Measurements from ENCODE around the gene THEMIS.

Gene THEMIS

DNA sequence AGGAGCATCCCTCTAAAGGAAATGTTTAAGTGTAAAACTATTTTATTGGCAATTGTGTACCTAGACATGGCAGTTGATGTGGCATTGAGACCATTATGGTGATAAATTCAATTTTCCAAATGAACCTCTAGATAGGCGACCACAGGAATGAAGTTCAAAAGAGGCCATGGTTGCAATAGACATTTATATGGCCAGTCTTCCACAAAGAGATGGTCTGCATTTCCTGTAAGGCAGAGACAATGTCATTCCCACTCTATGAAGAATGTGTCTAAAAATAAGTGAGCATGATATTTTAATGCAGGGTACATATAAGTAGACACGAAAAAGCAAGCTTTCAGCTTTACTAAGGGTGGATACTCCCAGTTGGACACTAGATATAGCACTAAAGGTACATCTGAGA is 40.9 kb downstream of the THEMIS start:
- DNase-seq (ENCODE audit: low spot score) = no peak

DNA sequence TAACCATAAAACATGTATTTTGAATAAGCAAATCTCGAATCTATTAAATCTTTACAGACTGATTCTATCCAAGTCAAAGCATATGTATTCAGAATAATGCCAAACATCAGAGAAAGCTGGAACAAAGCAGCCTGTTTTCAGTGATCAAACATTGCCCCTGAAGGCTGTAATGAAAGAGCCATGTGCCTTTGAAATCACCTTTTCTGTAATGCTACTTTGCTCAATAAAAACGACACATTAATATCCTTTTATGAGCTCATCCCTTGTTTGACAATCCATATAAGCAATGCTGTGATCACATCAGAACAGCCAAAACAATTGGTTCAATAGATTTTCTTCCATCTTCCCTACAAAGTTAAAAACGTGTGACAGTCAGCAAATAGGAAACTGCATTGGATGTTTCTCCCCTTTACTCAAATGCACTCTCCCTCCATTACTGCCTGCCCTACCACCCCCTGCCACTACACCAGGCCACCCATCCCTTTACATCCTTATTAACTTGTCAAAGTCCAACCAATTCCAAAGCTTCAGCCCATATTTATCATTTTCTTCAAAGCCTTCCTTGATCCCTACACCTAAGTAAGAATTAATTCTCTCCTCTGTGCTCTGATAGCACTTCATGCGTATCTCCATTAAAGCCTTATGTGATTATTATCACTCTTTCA is 42.0 kb downstream of the THEMIS start:
- DNase-seq (ENCODE audit: low spot score) = no peak

DNA sequence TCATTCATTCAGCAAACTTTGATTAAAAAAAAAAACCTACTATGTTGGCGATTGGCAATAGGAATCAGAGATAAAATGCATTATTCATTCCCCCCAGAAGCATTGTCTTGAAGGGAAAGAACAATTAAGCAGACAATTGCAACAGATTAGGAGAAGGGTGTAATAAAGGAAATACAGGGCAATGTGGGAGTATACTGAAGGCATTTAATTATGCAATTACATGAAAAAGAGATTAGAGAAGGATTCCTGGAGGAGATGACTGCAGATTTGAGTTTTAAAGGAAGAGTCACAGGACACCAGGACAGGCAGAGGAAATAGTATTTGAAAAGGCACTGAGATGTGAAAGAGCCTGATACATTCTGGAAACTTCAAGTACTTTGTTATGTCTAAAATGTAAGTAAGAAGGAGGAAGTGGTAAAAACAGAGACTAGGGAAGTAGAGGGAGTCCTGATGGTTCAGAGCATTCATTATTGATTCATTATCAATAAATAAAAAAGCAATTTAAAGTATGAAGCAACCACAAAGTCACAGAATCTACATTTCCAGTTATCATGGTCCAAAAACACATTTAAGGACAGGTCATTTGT is 43.7 kb downstream of the THEMIS start:
- DNase-seq (ENCODE audit: low spot score) = no peak

DNA sequence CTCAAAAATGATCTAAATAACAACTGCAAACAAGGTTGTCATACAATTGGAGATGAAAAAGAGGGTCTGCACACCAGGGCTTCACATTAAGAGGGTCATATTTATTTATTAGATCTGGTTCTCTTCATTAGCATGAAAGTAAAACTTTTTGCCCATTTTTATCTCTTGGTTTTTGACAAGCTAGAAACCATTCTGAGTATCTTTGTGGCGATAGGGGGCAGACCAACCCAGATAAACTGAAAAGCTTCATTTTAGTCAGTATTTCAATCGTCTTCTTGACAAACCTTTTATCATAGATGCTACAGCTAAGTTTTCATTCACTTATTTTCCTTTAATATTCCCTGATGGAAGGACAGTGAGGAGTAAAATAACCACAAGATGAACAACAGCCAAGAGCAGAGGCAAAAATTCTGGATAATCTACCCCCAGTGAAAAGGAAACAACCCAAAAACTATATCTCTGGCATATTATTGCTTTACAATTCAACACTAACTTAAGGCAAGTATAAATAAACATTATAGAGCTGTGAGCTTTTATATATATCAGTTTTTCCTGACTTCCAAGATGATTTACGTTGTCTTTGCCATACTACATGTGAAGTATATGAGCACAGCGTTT is 45.2 kb downstream of the THEMIS start:
- peak; percentile 16 for DNase-seq (ENCODE audit: low spot score)

DNA sequence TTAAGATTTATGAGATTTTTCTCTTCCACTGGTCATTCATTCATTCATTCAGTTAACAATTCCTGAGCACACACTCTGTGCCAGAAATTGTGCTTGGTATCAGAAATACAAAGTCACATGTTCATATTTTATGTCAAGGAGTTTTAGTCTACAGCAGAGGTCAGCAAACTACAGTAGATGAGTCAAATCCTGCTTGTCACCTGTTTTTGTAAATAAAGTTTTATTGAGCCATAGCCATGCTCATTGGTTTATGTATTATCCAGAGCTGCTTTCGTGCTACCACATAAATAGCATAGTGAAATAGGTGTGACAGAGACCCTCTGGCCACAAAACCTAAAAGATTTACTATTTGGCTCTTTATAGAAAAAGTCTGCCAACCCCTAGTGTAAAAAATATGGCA is 46.8 kb downstream of the THEMIS start:
- DNase-seq (ENCODE audit: low spot score) = no peak

DNA sequence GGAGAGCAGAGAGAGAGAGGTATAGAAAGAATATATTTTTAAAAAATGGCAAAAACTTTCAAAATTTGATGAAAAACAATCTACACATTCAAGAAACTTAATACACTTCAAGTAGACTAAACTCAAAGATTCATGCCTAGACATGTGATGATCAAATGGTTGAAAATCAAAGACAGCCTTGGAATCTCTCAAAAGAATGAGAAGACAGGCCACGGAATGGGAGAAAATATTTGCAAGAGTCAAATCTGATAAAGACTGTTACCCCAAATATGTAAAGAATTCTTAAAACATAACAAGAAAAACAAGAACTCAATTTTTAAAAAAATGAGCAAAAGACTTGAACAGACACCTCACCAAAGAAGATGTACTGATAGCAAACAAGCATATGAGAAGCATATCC is 49.7 kb downstream of the THEMIS start:
- DNase-seq (ENCODE audit: low spot score) = no peak

DNA sequence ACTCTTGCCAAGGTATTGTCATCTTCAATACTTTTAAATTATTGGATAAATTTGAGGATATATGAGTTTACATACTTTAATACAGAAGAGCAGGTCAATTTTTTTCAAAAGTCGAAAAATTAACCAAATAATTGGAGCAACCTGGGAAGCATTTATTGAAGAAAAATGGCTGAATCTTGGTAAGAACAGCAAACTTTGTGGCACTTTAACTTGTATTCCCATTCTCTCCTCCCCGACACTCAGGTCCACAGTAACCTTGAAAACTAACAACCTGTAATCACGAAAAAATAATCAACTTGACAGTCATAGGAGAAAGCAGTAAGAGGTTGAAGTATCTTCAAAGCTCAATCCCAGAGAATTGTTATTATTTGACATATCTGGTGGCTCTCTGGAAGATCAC is 55.6 kb downstream of the THEMIS start:
- DNase-seq (ENCODE audit: low spot score) = no peak

DNA sequence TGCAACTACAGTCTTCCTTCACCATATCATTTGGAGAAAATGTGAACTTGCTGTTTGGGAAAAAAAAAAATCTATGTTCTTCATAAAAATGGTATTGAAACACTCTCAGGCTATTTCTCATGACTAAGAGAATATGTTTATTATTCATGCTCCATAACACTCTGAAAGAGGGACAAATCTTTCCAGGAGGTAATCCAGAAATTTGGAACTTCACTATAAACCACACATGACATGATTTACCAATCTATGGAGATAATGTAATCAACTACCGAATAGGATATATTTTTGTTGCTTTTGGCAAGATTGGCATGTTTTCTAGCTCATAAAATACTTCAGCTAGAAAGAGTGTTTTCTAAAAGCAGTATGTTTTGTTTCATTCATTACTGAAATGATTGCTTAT is 56.3 kb downstream of the THEMIS start:
- no peak for DNase-seq (ENCODE audit: low spot score)

DNA sequence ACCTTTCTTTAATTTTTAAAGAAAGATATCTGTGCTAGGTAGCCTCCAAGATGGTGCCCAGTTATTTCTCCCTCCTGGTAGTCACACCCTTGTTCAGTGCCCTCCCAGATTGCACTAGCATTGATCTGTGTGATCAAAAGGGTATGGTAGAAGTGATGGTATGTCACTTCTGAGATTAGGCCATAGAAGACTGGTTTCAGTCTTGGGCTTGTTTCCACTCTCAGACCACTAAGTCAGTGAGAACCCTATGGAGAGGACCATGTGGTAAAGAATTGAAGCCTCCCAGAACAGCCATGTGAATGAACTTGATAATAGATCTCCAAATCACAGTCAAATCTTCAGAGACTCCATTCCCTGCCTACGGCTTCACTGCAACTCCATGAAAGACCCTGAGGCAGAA is 57.3 kb downstream of the THEMIS start:
- no peak for DNase-seq (ENCODE audit: low spot score)

DNA sequence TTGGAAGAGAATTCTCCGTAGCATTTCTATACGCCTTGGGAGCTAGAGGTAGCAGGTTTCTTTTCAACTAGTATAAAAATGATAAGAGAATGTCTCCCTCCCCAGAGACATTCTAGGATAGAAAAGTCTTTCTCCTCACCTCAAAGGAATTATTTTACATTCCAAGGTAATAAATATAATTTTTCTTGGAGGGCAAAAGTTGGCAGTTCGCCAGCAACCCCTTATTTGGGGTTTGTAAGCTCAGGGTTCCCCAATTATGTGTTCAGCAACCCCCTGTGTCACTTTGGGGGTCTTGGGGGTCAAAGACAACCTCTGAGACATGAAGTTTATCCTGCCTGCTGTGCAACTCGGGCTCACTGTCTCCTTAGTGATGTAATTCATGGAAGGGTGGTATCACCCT is 58.3 kb downstream of the THEMIS start:
- no peak for DNase-seq (ENCODE audit: low spot score)

DNA sequence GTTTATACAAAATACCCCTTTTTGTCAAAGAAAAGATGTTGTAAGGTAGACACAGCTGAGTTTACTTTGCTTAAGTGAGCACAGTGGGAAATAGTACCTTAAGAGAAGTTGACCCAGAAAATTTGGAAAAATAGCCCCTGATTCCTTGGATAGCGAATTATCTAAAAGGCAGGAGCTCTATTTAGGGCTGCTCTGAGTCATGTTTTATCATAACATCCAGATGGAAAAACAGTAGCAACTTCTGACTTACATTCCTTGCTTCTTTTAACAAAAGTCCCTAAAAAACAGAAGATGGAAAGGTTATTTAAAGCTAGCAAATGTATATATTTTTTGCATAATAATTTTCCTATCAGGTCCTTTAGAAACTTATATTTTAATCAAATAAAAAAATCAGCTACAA is 59.0 kb downstream of the THEMIS start:
- no peak for DNase-seq (ENCODE audit: low spot score)

DNA sequence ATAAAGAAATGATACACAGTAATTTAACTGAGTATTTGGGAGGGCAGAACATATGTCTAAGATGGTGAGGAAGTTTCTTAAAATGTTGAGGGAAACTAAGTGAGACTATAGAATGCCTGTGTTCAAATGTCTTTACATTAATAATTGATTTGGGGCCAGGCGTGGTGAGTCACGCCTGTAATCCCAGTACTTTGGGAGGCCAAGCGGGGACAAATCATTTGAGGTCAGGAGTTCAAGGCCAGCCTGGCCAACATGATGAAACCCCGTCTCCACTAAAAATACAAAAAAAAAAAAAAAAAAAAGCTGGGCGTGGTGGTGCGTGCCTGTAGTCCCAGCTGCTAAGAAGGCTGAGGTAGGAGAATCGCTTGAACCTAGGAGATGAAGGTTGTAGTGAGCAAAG is 66.7 kb downstream of the THEMIS start:
- no peak for DNase-seq (ENCODE audit: low spot score)

DNA sequence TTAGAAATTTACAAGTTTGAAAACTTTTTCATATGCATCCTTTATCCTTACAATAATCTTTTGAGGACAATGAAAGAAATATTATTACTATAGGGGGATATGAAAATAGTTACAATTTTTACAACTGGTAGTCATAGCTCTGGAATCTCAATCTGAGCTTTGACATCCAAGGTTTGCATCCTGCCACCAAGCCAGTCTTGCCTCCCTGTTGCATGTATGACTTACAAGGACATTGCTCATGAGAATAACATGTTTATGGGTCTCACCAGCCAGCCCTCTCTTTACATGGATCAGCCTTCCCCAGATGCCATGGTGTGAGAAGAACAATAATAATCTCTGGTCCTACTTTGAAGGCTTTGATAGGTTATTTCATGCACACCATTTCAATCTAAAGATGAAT is 67.5 kb downstream of the THEMIS start:
- no peak for DNase-seq (ENCODE audit: low spot score)

DNA sequence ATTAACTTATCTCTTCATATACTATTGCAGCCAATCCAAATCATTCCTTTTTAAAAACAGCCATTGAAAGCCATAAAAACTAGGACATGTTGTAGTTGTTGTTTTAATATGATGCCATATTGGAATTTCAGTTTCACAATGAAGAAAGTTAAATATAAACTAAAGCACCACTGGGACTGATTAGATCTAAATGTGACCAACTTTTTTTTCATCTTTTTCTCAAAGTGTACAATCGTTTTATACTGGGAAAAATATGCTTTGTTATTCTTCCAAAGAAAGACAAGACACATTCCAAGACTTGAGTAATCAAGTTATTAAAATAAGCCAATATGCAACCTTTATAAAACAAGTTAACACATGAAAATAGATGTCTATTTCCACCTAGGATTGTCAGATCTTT is 68.5 kb downstream of the THEMIS start:
- DNase-seq (ENCODE audit: low spot score) = no peak

DNA sequence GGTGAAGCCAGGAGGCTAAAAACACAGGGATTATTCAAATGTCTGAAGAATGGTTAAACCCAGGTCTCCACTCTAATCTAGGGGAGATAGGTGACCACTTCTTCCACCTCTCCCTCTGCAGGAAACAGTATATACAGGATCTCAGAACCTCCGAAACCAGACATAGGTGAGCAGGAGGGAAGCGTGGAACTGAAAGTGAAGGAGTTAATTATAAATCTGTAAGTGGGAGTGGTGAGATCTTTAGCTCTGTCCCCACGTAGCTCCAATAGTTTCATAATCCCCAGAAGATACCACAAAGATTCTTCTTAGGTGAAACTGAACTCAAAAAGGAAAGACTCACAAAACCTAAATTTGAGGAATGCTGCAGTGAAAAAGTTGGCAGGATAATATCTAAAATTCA is 76.8 kb downstream of the THEMIS start:
- DNase-seq (ENCODE audit: low spot score) = peak; percentile 2

DNA sequence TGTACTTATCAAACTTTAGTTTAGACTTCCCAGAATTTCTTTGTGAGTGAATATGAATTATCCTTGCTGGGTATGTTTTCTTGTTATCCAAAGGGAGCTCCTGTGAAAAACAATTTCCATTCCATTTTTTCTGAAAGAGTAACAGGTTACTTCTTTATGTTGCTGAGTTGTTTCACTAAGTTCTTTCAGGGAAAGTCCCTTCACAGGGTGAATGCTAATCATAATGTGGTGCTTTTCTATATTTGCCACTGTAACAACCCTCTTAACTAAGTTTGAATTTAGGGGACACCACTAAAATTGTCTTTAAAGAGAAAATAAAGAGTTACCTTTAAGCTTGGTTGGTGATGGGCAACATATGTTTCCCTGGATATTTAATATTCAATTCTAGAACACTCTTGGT is 79.4 kb downstream of the THEMIS start:
- DNase-seq (ENCODE audit: low spot score) = no peak

DNA sequence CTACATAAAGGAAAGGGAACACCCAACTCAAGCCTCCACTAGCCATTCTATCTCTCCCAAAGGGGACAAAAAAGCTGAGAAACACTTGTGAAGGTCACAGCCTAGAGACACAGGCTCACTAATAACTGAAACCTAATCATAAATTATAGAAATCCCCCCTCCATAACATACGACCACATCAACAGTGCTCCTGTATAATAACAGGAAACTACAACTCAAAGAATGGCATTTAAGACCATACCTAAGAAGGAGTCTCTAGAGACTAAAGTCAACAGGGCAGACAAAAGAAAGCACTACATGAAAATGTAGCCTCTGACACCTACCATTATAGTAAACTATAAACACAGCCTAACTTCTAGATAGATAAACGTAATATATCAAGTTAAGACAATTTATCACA is 82.7 kb downstream of the THEMIS start:
- DNase-seq (ENCODE audit: low spot score) = no peak

DNA sequence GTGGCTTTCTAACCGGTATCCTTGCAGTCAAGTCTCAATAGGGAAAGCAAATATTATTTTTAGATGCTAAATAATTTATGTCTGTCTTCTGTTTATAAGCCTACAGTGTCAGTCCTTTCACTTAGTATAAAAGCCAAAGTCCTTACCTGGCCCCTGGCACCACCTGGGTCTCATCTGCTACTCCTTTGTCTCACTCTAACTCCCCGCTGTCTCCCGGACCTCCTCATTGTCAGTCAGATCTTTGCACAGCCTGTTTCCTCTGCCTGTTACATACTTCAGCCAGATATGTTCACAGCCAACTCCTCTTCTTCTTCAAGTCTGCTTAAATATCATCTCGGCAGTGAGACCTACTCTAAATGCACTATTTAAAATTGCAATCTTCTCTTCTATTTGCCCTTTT is 84.2 kb downstream of the THEMIS start:
- DNase-seq (ENCODE audit: low spot score) = no peak

DNA sequence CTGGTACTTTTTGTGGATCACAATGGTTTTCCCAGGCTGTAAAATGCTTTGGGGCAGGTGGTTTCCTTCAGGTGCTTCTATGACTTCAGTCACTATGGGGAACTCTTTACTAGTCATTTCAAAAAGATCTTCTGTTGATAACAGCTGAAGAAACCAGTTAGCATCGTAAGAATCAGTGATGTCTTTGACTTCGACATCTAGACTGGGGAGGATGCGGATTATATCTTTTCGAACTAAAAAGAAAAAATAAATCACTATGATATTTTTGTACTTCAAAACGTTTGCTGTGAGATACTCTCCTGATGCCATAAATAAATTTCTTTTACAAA is 87.2 kb downstream of the THEMIS start:
- DNase-seq (ENCODE audit: low spot score) = no peak

DNA sequence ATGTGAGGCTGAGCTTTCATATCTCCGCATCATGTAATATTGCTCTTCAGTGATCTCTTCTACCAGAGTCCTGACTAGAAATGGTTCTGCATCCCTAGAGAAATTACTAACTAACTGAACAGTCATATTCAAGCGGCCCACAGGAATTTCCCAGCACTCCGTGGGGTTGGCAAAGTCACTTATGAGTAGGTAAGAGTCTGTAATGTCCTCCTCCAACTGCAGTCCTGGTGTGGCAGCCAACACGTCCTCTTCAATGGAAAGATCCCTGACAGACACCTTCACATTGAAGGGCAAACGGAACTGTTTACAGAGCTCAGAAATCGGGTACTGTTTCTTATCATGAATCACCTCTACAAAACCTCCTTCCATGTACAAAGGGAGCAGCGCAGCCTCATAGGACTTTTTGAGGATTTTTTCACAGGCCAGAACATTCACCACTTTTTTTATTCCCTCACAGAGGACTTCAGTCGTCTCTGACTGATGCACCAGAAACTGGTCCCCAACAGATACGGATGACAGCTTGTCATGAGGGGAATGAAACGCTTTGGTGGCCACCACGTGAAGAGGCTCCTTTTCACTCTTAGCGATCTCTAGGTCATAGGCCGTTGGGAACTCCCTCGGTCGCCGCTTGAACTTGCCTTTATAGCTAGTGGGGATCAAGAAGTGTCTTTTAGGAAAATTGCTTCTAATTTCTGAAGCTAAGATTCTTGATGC is 87.7 kb downstream of the THEMIS start:
- DNase-seq (ENCODE audit: low spot score) = no peak

DNA sequence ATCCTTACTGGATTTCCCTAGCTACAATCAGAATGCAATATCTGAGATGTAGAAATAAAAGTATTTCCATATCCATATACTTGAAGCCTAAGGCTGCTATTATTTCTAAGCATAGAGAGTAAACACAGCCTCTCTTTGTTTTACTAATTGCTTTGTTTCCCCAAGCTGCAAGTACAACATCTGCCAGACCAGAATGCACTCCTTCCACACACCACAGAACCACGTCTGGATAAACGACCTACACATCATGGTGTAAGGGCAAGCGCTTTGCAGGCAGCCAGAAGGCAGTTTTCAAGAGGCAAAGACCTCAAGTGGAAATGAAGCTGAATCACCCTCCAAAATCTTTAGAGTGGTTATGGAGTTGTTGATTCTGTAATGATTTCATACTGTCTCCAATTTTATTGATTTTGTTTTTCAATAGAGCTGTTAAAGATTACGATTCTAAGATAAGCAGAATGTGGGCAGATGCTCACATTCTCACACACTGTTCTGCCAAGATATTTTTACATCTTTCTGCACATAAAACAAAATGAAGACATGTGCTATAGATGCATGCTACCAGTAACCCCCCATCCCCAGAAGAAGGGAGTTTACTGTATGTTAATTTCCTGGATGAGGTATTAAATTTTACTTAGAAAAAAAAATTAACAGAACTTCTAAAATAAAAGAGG is 88.8 kb downstream of the THEMIS start:
- no peak for DNase-seq (ENCODE audit: low spot score)

DNA sequence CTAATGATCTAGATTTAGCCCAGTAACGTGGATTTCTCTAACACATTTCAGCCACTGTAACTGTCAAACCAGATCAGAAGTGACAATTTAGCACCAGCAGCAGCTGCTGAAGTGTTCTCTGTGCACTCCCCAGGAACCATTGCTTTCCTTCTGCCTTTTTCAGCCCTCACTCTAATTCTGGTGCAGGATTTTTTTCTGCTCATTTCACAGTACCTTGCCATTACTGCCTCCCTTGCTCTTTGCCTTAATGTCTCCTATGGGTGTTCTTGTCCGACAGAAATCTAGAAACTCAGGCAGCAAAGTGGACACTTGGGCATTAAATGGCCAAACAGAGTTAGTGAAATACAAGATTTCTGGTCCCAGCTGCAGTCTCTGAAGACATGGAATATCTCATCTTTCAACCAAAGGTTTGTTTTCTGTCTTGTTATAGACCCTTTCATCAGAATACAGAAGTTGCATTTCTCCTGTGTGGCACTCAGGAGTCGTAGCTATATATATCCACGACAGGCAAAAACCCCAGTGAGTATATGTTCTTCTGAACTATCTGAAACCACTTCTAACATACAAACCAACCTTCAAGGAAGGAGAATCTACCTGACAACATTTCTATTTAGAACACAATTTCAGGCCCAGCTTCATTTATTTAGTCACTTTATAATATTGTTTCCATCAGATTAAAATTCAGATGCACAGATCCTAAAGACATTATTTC is 92.9 kb downstream of the THEMIS start:
- no peak for DNase-seq (ENCODE audit: low spot score)
